Fibroblast of lung (primary cell): ENCODE results near the gene TBC1D8. TPM values are rescaled to one million over a fixed set of nuclear protein-coding genes. Genes with fewer than 3 reads are reported as not detected.
A peak's percentile ranks its signal among the peaks of the same experiment; 100 is the strongest.

Source experiments
- DNase-seq, 2 donors: peaks; one replicate each; pipeline versions ENCODE4 v3.0.0 to v3.0.0-alpha.2; 2010; ENCODE audit warnings: low read depth in 2 of 2
- H2AFZ ChIP-seq: 2 replicates; pipeline ENCODE4 v1.5.1; 2012; ENCODE audit warnings: low read length, control low read depth, inconsistent platforms
- H3K27ac ChIP-seq: 2 replicates; pipeline ENCODE4 v1.5.1; 2011; ENCODE audit warnings: low read length, control low read depth; ENCODE audit not compliant: insufficient read depth
- H3K27me3 ChIP-seq: 2 replicates; pipeline ENCODE4 v1.5.1; 2011; ENCODE audit warnings: mild to moderate bottlenecking, low read length; ENCODE audit not compliant: control insufficient read depth, insufficient read depth
- H3K36me3 ChIP-seq: 2 replicates; pipeline ENCODE4 v1.5.1; 2011; ENCODE audit warnings: low read length; ENCODE audit not compliant: control insufficient read depth, insufficient read depth
- H3K4me1 ChIP-seq: 2 replicates; pipeline ENCODE4 v1.5.1; 2011; ENCODE audit warnings: low read length; ENCODE audit not compliant: control insufficient read depth, insufficient read depth; ENCODE audit errors: extremely low read depth
- H3K4me2 ChIP-seq: 2 replicates; pipeline ENCODE4 v1.5.1; 2011; ENCODE audit warnings: low read length, control low read depth; ENCODE audit not compliant: insufficient read depth; ENCODE audit errors: extremely low read depth
- H3K4me3 ChIP-seq, 4 experiments: fragments of 200-600 bp in 1 of 4; sonication (generic) in 1 of 4; replicated peaks in 1 of 4; 2 replicates each; pipeline ENCODE4 v1.5.1; 2011 to 2016; ENCODE audit warnings: low read length in 4 of 4, low read depth in 3 of 4, mild to moderate bottlenecking in 3 of 4, control low read depth in 2 of 4, inconsistent platforms in 1 of 4, mixed read lengths in 1 of 4; ENCODE audit not compliant: insufficient read depth in 1 of 4; ENCODE audit errors: control extremely low read depth in 1 of 4
- H3K79me2 ChIP-seq: 2 replicates; pipeline ENCODE4 v1.5.1; 2012; ENCODE audit warnings: mild to moderate bottlenecking, low read length, inconsistent platforms; ENCODE audit not compliant: control insufficient read depth, insufficient read depth
- H3K9ac ChIP-seq: 2 replicates; pipeline ENCODE4 v1.5.1; 2011; ENCODE audit warnings: mild to moderate bottlenecking, low read length, control low read depth; ENCODE audit not compliant: insufficient read depth
- H3K9me3 ChIP-seq: 2 replicates; pipeline ENCODE4 v1.5.1; 2012; ENCODE audit warnings: low read depth, low read length; ENCODE audit not compliant: control insufficient read depth, insufficient read depth
- H4K20me1 ChIP-seq: 2 replicates; pipeline ENCODE4 v1.5.1; 2011; ENCODE audit warnings: low read length; ENCODE audit not compliant: control insufficient read depth, insufficient read depth; ENCODE audit errors: extremely low read depth
- EZH2 ChIP-seq: IDR thresholded peaks from 2 replicates; pipeline ENCODE4 v1.5.1; 2012; ENCODE audit warnings: low read length, control low read depth, mild to moderate bottlenecking; ENCODE audit errors: missing control alignments
- polyA plus RNA-seq, 2 donors: library from polyadenylated mRNA; depleted of rRNA in 1 of 2; stranded (reverse) in 1 of 2; unstranded in 1 of 2; fragments of >200 nt; gene quantifications; 2 replicates each; pipeline ENCODE4 v1.2.1, GENCODE V29; 2011 to 2012; ENCODE audit warnings: missing spikeins in 1 of 2
- total RNA-seq: library from RNA; depleted of rRNA; stranded (reverse); fragments of >200 nt; gene quantifications from 2 replicates; pipeline ENCODE4 v1.2.1, GENCODE V29; 2014
- TF ChIP-seq, protein P1 (sequence below), 2 donors: IDR thresholded peaks in 1 of 2; conservative IDR thresholded peaks in 1 of 2; 1 replicate in 1 of 2; 2 replicates in 1 of 2; pipeline ENCODE4 v1.5.1; 2011 to 2012; ENCODE audit warnings: low read length in 2 of 2, control low read depth in 1 of 2, inconsistent platforms in 1 of 2, low read depth in 1 of 2, mild to moderate bottlenecking in 1 of 2

The TBC1D8 gene
- total and polyA plus RNA-seq, 2 donors (not counting 1 experiment from before 2014, with no cell fraction given) = 3.8 to 5.4 TPM

DNA sequence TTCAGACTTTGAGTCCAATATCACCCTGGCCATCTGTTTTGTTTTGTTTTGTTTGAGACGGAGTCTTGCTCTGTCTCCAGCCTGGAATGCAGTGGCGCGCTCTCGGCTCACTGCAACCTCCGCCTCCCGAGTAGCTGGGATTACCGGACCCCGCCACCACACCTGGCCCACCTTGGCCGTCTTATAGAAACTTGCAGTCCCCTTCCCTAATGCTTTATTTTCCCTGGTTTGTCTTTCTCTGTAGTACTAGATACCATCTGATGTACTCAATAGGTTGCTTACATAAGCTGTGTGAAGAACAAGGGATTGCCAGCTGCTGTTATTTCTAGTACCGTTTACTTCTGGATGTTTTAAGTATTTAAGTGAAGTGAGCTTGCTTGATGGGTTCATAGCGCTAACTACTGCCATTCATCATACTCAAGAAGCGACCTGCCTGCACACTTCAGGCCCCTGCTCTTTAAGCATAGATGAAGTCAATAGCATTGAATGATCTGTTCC lies 147.9 kb downstream of the TBC1D8 start:
- Histone ChIP-seq H3K4me3 (peak overlapping the region; percentile 83 to 98 (median 92)), H3K27ac (peak overlapping the region; percentile 89), H2AFZ (no peak overlapping the region), H3K36me3 (peaks cover 14% of the 10 kb centered on the region), H3K4me2 (peak overlapping the region; percentile 59), H3K9me3 (no peaks in the 10 kb centered on the region), H3K9ac (peak overlapping the region; percentile 93), H3K79me2 (peaks cover 37% of the 10 kb centered on the region), H4K20me1 (no peaks in the 10 kb centered on the region), H3K4me1 (peaks cover 12% of the 10 kb centered on the region), H3K27me3 (no peaks in the 10 kb centered on the region)
- TF ChIP-seq, protein P1, sequence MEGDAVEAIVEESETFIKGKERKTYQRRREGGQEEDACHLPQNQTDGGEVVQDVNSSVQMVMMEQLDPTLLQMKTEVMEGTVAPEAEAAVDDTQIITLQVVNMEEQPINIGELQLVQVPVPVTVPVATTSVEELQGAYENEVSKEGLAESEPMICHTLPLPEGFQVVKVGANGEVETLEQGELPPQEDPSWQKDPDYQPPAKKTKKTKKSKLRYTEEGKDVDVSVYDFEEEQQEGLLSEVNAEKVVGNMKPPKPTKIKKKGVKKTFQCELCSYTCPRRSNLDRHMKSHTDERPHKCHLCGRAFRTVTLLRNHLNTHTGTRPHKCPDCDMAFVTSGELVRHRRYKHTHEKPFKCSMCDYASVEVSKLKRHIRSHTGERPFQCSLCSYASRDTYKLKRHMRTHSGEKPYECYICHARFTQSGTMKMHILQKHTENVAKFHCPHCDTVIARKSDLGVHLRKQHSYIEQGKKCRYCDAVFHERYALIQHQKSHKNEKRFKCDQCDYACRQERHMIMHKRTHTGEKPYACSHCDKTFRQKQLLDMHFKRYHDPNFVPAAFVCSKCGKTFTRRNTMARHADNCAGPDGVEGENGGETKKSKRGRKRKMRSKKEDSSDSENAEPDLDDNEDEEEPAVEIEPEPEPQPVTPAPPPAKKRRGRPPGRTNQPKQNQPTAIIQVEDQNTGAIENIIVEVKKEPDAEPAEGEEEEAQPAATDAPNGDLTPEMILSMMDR (conservative IDR thresholded peaks at IDR 0.05 in 1 of 2, IDR thresholded peaks at IDR 0.05 in 1 of 2; ENCODE audit: low read depth in 1 of 2, low read length in 2 of 2) = no peak
- TF ChIP-seq EZH2 = no peak
- no peak for DNase-seq

GRCh38 chr2:101002562-101003277 lies 148.5 kb downstream of the TBC1D8 start:
- DNase-seq = peak in 1 of 2 donors; percentile 14
- H3K4me2 ChIP-seq = peak overlapping the region; percentile 59
- peaks cover 12% of the 10 kb centered on the region for H3K4me1 ChIP-seq
- peaks cover 37% of the 10 kb centered on the region for H3K79me2 ChIP-seq
- no peak overlapping the region for H2AFZ ChIP-seq
- H3K9me3 ChIP-seq = no peaks in the 10 kb centered on the region
- no peaks in the 10 kb centered on the region for H4K20me1 ChIP-seq
- peak overlapping the region; percentile 93 for H3K9ac ChIP-seq
- H3K4me3 ChIP-seq = peak overlapping the region; percentile 83 to 98 (median 92)
- no peaks in the 10 kb centered on the region for H3K27me3 ChIP-seq
- peak overlapping the region; percentile 89 for H3K27ac ChIP-seq
- TF ChIP-seq, protein P1 (conservative IDR thresholded peaks at IDR 0.05 in 1 of 2, IDR thresholded peaks at IDR 0.05 in 1 of 2; ENCODE audit: low read depth in 1 of 2, low read length in 2 of 2) = no peak
- TF ChIP-seq EZH2 = no peak
- H3K36me3 ChIP-seq = peaks cover 14% of the 10 kb centered on the region

- Histone ChIP-seq H3K9ac (peak within 1 kb of the TSS; percentile 93), H3K79me2 (peaks cover 37% of the 10 kb centered on the region), H3K36me3 (peaks cover 14% of the 10 kb centered on the region), H3K27me3 (no peaks in the 10 kb centered on the region), H3K4me2 (peak within 1 kb of the TSS; percentile 86), H3K4me3 (peak within 1 kb of the TSS; percentile 83 to 98 (median 92)), H2AFZ (peak within 1 kb of the TSS; percentile 94), H3K27ac (peak within 1 kb of the TSS; percentile 89), H3K9me3 (no peaks in the 10 kb centered on the region), H4K20me1 (no peaks in the 10 kb centered on the region), H3K4me1 (peaks cover 12% of the 10 kb centered on the region)
- TF ChIP-seq, protein P1 (conservative IDR thresholded peaks at IDR 0.05 in 1 of 2, IDR thresholded peaks at IDR 0.05 in 1 of 2; ENCODE audit: low read depth in 1 of 2, low read length in 2 of 2) = no peak
- no peak for TF ChIP-seq EZH2
- DNase-seq = peak; percentile 98
These were observed 149.3 kb downstream of the TBC1D8 start, which contains the start of gene RPL31 for GRCh38 chr2:101001691-101002561. Gene RPL31 (plus strand): TSS chr2:101002289. CDS start chr2:101002702, 413 bp downstream.
